ENCODE data around the gene NOTUM.

The NOTUM gene

DNA sequence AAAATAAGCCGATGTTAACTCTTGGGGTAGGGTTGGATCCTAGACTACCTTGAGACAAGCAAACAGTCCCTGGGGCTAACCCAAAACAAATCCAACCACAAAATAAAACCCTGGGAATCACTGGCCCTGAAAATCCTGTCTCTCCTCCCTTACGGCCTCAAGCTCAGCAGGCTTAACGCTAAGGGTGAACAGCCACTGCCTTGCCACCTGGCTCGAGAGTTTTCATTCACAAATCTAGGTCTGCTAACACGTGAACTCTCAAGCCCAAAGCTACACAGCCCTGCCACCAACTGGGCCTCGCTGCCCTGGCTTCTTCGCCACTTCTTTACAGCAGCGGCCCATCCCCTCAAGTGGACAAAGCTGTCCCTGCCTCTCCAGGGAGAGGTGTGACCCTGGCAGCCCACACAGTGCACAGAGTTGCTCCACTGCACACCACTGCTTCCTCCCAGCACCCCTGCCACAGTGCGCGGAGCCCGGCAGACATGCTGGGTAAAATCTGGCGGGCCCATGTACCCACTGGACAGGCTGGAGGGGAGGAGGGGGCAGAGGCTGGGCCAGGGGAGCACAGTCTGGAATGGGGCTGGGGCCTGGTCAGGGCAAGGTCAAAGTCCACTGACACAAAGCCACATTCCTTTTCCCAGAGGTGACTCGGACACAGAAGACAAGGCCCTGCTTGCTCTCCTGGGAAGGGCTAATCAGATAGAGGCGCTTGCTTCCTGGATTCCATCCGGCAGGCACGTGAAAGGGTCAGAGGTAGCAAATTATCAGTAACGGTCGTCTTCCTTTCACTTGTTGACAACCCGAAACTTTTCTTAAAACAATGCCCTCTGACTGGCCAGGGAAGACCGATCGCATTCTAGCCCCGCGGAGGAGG, 50.8 kb downstream of the NOTUM start:
- no peak for DNase-seq (ENCODE audit: low read depth)

- no peak for DNase-seq (ENCODE audit: low read depth)
Observed at GRCh38 chr17:81909231-81909630, 51.8 kb downstream of the NOTUM start.

DNA sequence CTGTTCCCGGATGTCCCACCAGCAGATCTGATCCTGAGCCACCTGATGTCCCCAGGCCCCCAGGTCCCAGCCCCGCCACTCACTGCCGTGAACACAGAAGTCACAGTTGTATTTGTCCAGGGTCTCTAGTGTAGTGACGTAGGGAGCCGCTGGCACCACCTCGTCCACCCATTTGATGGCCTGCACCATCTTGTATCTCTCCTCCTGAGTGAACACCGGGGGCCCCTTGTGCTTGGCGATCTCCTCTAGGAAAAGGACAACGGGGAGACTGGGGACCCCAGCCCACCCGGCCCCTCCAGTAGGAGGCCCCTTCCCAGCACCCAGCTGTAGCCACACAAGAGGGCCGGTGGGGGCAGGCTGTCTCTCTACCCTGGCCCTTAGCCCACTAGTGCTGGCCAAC, 52.2 kb downstream of the NOTUM start:
- no peak for DNase-seq (ENCODE audit: low read depth)

GRCh38 chr17:81907219-81908145, 53.5 kb downstream of the NOTUM start:
- DNase-seq (ENCODE audit: low read depth), result no peak

DNA sequence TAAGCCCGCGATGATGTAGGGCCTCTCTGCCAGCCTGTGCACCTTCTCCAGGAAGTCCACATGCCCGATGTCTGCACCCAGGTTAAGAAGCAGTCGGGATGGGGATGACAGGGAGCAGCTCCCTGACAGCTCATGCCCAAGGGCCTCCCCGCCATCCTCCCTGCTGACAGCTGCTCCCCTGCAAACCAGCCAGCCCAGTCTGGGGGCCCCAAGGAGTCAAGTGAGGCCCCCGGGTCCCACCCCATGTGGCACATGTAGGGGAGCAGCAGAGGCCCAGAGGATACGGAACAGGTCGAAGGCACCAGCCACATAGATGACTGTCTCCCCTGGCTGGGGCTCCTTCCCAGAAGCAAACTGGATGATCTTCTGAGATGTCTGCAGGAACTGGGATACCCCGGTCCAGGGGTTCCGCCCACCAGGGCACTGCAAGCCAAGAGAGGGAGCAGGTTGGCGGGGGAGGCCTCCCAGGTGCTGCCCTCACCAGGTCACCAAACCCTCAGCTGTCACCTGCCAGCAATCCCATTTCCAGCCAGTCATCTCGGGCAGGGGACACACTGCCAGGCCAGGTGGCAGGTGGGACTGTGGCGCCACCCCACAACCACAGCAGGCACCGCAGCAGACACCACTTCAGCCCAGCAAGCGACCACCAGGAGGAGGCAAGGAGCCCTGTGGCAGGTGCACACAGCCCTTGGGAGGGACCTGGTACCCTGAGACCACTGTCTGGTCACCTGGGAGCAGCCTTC, 54.3 kb downstream of the NOTUM start:
- DNase-seq (ENCODE audit: low read depth), result no peak

DNA sequence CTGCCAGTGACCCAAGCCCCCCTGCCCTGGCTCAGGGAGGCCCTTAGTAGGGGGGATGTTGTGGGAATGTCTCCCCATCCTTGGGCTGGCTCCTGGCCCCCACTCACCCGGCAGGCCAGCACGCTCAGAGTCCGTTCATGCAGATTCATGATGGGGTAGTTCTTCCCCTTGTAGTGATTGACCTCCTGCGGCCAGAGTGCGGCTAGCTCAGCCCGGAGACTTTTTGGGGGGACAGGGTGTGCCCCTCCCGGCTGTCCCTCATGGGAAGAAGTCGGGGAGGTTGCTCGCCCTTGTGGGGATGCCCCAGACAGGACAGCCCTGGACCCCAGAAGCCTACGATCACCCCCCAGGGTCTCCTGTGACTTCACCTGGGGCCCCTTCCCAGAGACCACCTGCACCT, 55.0 kb downstream of the NOTUM start:
- no peak for DNase-seq (ENCODE audit: low read depth)

- DNase-seq (ENCODE audit: low read depth), result no peak
Observed at GRCh38 chr17:81905424-81905875, 55.5 kb downstream of the NOTUM start.

GRCh38 chr17:81904600-81905423, 56.2 kb downstream of the NOTUM start:
- DNase-seq (ENCODE audit: low read depth), result no peak

DNA sequence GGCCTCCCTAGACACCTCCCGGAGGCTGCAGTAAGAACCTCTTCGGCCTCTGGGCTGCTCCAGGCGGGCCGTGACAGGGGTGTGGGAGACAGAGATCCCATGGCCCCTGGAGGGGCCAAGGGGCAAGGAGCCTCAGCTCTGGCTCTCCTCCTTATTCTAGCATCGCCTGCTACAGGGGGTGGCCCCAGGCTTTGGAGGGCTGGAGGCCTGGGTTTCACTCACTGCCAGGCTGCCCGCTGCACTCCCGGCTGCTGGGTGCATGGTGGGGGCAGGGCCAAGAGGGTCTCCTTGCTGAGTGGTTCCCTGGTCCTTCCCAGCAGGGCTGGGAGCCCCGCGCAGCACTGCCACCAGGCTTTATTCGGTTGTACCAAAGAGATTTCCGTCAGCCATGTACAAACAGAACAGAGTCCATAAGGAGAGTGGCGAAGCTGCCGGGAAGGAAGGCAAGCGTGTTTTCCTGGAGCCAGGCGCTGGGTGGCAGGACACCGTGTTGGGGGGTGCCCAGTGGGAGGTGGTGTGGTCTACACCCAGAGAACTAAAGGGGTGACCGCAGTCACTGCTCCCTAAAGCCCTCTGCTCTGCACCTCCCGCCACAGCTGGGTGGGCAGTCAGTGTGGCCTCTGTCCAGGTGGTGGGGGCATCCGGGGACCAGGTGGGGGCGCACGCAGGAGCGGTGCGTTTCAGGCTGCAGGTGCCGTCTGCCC, 56.9 kb downstream of the NOTUM start:
- no peak for DNase-seq (ENCODE audit: low read depth)

- no peak for DNase-seq (ENCODE audit: low read depth)
Observed at GRCh38 chr17:81903415-81903831, 57.6 kb downstream of the NOTUM start.

DNA sequence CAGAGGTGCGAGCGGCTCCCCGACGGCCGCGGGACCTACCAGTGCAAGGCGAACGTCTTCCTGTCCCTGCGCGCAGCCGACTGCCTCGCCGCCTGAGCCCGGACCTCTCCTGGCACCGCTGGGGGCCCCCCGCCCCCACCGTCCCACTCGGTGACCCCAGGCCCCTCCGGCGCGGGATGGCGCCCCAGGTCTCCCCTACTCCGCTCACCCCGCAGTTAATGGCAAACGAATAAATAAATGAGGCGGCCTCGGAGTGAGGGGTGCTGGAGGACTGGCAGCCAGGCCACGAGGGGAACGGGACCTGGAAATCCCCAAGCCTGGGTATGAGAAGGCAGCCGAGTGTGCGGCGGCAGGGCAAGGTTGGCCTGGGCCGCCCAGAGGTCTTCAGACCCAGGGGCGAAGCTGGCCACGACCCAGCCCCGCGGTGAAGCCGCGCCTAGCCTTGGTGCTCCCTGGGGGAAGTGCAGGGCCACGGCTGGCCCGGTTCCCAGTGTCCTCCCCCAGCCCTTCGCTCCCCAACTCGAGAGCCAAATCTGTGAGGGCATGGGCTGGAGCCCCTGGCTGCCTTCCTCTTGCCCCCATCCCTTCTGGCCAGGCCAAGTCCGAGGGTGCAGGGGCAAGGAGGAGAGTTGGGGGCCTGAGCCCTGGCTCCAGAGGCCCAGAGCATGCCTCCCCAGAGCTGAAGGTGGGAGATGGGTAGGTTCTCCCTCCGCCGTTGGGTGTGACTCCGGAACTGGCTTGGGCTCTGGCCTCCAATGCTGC, 58.2 kb downstream of the NOTUM start:
- no peak for DNase-seq (ENCODE audit: low read depth)
